Measurements from ENCODE around the gene KDM6A.
"Not testable (repeated sequence)": the region's sequence is repeated elsewhere in the genome, so short reads cannot be mapped to it uniquely, and the experiment has no call there.

The KDM6A gene

GRCh38 chrX:44961817-44962607 lies 89.0 kb downstream of the KDM6A start:
- DNase-seq (ENCODE audit: low read depth in 3 of 3): no peak

GRCh38 chrX:44962944-44963343 lies 90.0 kb downstream of the KDM6A start:
- no peak for DNase-seq (ENCODE audit: low read depth in 3 of 3)

- no peak for DNase-seq (ENCODE audit: low read depth in 3 of 3)
Measured at GRCh38 chrX:44967221-44967620, 94.2 kb downstream of the KDM6A start.

DNA sequence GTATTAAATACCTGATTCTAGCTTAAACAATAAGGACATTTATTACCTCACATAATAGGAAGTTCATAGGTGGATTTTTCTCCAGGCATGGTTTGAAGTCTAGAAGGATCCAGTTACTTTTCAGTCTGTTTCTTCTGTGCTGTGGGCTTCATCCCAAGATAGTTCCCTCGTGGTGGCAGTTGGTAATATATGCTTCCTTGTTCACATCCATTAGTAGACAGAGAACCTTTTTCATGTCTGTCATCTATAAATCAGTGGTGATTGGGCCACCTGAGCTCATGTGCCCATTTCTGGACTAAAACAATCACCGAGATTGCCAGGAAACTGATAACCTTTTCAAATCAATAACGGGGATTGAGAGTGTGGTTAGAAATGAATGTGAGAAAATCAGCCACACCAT lies 97.7 kb downstream of the KDM6A start:
- no peak for DNase-seq (ENCODE audit: low read depth in 3 of 3)

- DNase-seq (ENCODE audit: low read depth in 3 of 3): no peak
Measured at GRCh38 chrX:44971674-44972073, 98.7 kb downstream of the KDM6A start.

DNA sequence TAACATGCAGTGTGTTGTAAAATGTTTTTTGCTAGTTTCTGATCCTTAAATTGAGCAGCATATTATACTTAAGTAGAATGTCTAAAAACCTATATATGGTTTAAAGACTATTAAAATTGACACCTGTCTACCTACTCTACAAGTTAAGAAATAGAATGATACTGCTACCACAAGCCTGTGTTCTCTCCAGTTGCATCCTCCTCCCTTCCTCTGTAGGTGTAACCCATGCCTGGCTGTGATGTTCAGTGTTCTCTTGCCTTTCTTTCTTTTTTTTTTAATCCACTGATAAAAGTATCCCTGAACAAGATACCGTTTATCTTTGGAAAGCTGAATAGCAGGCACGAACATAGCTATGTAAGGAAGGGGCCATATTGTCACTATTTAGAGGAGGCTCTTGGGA lies 99.1 kb downstream of the KDM6A start:
- no peak for DNase-seq (ENCODE audit: low read depth in 3 of 3)

GRCh38 chrX:44973420-44973932 lies 100.5 kb downstream of the KDM6A start:
- no peak for DNase-seq (ENCODE audit: low read depth in 3 of 3)

GRCh38 chrX:44974451-44974850 lies 101.5 kb downstream of the KDM6A start:
- no peak for DNase-seq (ENCODE audit: low read depth in 3 of 3)

DNA sequence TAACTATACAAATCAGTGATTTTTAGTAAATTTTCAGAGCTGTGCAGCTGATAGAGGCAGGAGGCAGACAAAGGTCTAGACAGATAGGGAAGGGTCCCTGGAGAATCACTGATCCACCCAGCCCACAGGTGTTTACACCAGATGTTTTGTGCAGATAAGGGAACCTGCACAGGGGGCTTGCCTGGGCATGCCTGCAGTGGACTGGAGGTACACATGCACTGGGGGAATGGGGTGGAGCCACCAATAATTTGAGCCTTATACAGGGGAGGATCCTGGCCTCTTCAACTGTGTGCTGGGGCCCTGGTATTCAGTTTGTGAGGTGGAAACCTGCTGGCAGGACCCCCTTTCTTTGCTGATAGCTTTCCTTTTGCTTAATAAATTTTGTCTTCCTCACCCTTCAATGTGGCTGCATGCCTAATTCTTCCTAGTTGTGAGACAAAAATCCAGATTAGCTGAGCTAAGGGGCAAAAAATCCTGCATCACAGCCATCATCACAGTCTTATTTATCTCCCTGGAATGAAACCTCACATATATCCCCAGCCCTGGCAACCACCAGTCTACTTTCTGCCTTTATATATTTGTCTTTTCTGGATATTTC lies 102.8 kb downstream of the KDM6A start:
- no peak for DNase-seq (ENCODE audit: low read depth in 3 of 3)

GRCh38 chrX:44978976-44979375 lies 106.0 kb downstream of the KDM6A start:
- no peak for DNase-seq (ENCODE audit: low read depth in 3 of 3)

DNA sequence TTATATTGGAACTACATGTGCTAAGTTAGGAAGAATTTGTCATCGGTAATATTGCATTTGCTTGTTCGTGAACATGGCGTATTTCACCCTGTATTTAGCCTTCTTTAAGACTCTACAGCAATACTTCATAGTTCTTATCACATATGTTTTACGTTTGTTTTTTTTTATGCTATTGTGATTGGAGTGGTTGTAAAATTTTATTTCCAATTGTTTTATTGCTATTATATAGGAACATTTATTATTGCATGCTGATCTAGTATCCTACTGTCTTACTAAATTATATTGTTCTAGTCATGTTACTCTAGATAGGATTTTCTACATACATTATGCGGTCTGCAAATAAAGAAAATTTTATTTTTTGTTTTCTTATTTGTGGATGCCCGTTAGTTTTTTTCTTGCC lies 107.4 kb downstream of the KDM6A start:
- no peak for DNase-seq (ENCODE audit: low read depth in 3 of 3)

- no peak for DNase-seq (ENCODE audit: low read depth in 3 of 3)
Measured at GRCh38 chrX:44980883-44981282, 107.9 kb downstream of the KDM6A start.

- DNase-seq (ENCODE audit: low read depth in 3 of 3): no peak
Measured at GRCh38 chrX:44989995-44990770, 117.2 kb downstream of the KDM6A start.

GRCh38 chrX:44992775-44993174 lies 119.8 kb downstream of the KDM6A start:
- no peak for DNase-seq (ENCODE audit: low read depth in 3 of 3)

DNA sequence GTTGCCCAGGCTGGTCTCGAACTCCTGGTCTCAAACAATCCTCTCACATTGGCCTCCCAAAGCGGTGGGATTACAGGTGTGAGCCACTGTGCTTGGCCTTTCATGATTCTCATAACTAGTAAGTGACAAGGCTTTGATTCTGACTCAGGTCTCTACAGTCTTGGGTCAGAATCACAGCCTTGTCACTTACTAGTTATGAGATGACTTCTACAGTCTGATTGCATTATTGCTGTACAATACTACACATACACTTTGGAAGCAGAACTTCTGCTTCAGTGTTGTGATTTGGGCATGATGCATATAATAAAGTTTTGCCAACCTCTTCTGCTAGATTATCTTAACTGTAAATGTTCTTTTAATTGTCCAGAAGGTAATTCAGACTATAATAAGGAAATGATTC lies 123.3 kb downstream of the KDM6A start:
- no peak for DNase-seq (ENCODE audit: low read depth in 3 of 3)

DNA sequence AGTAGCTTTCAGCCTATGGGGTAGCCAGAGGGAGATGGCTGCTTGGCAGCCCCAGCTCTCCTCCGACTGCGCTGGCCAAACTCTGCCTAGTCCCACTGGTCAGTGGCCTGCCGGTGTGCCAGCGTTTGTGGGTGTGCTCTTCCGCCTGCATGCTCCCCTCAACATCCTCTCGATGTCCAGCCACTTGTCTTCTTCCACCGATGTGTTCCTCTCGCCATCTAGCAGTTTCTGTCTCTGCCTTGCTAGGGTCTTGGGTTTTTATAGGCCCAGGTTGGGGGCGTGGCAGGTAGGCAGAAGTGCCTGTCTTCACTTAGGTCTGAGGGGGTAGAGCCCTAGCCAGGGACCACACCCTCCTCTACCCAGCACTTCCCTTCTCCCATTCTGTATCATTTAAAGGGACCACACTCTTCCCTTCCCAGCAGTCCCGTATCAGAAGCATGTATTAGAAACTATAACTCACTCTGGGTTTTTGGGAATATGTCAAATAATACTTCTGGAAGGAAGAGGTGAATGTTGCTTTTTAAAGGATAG lies 124.4 kb downstream of the KDM6A start:
- no peak for DNase-seq (ENCODE audit: low read depth in 3 of 3)

DNA sequence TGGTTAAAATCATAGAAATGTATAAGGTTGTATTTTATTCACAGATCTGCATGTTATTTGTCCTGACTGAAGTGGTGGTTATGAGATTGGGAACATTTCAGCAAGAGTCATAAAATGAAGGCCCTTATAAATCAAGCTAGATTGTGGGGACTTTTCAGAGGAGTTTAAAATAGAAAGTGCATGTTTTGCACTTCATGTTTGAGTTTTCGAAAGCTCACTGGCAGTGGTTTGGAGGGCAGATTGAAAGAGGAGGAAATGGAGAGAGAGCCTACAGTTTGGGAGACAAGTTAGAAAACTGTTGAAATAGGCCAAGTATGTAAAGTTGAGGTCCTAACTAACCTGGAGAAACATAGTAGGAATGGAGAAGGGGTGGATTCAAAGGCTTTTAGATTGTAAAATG lies 124.9 kb downstream of the KDM6A start:
- no peak for DNase-seq (ENCODE audit: low read depth in 3 of 3)

GRCh38 chrX:44999237-44999636 lies 126.2 kb downstream of the KDM6A start:
- not testable (repeated sequence) for DNase-seq (ENCODE audit: low read depth in 3 of 3)

DNA sequence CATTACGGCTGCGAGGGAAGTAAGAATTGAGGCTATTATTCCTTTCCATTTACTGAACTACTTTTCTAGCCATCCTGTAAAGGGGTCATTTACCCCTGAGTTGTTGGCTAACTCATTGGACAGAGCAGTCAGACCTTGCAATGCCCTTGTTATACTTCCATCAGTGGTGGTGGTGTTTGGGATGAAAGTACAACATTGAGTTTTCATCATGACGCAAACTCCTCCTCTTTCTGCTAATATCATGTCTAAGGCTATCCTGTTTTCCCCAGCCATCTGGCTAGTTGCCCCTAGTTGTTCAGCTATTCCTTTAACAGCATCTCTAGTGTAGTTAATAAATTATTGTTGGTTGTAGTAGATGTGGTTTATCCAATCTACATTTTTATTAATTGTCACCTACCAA lies 126.9 kb downstream of the KDM6A start:
- DNase-seq (ENCODE audit: low read depth in 3 of 3): not testable (repeated sequence)

GRCh38 chrX:45001048-45001447 lies 128.1 kb downstream of the KDM6A start:
- no peak for DNase-seq (ENCODE audit: low read depth in 3 of 3)

DNA sequence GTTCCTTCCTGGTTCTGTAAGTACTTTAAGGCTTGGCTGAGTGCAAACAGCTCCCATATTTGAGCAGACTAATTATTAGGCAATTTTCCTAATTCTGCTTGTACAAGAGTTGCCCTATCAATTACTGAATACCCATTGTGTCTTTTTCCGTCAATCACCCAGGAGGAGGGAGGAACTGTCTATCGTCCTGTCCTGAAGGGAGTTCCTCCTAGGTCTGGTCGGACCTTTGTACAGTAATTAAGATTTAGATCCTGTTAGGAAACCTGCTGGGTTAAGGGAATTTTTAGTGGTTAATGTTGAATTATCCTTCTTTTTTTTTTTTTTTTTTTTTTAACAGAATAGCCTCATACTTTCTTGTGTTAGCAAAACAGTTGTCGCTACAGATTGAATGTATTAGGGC lies 130.1 kb downstream of the KDM6A start:
- no peak for DNase-seq (ENCODE audit: low read depth in 3 of 3)

Measured in stimulated activated CD4-positive, alpha-beta T cell treated with anti-CD3 and anti-CD28 coated beads, TNF-alpha, amount 100 ng/mL, for 24 hours (primary cell).